A673 (cell line): ENCODE measurements around the gene ARHGAP8.

Experiments used
- EZH2 ChIP-seq: fragments of 200-600 bp; sonication (generic); IDR thresholded peaks from 2 replicates; pipeline ENCODE4 v1.6.1; 2017; ENCODE audit warnings: borderline replicate concordance, low read depth, mild to moderate bottlenecking, mixed read lengths, antibody characterized with exemption, low read length; ENCODE audit not compliant: poor library complexity, severe bottlenecking
- TF ChIP-seq, protein P1 (sequence below): fragments of 300-800, 200-600 bp; sonication (generic); conservative IDR thresholded peaks from 2 replicates; pipeline ENCODE4 v1.5.1; 2017; ENCODE audit warnings: low read depth, mild to moderate bottlenecking, antibody characterized with exemption, low read length, moderate library complexity, mixed read lengths

GRCh38 chr22:44802956-44803355 is 50.6 kb downstream of the ARHGAP8 start:
- TF ChIP-seq, protein P1, sequence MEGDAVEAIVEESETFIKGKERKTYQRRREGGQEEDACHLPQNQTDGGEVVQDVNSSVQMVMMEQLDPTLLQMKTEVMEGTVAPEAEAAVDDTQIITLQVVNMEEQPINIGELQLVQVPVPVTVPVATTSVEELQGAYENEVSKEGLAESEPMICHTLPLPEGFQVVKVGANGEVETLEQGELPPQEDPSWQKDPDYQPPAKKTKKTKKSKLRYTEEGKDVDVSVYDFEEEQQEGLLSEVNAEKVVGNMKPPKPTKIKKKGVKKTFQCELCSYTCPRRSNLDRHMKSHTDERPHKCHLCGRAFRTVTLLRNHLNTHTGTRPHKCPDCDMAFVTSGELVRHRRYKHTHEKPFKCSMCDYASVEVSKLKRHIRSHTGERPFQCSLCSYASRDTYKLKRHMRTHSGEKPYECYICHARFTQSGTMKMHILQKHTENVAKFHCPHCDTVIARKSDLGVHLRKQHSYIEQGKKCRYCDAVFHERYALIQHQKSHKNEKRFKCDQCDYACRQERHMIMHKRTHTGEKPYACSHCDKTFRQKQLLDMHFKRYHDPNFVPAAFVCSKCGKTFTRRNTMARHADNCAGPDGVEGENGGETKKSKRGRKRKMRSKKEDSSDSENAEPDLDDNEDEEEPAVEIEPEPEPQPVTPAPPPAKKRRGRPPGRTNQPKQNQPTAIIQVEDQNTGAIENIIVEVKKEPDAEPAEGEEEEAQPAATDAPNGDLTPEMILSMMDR: no peak
- no peak for TF ChIP-seq EZH2
